CD4-positive, alpha-beta T cell (primary cell): ENCODE measurements around the gene KIF24. TPM values are rescaled to one million over a fixed set of nuclear protein-coding genes. Genes with fewer than 3 reads are reported as not detected.
"Not testable (repeated sequence)": the region's sequence is repeated elsewhere in the genome, so short reads cannot be mapped to it uniquely, and the experiment has no call there.

Experiments used
- ATAC-seq: fragments of 200-7000 bp; cut with Tn5 transposase; one replicate; pipeline ENCODE4 v1.10.0; 2022; ENCODE audit warnings: mild to moderate bottlenecking; ENCODE audit not compliant: poor library complexity
- CTCF ChIA-PET: fragments of 350-600 bp; sonication (Branson Sonifier 250); formaldehyde crosslinking; loops from one replicate; lab custom pipeline; 2021; ENCODE audit warnings: antibody characterized with exemption, inconsistent platforms; lab: Charles Lee
- POLR2A ChIA-PET: fragments of 350-600 bp; sonication (Branson Sonifier 250); formaldehyde crosslinking; loops from one replicate; lab custom pipeline; 2021; ENCODE audit warnings: antibody characterized with exemption, inconsistent platforms; lab: Charles Lee
- DNase-seq, 14 experiments: peaks; one replicate each; pipeline ENCODE4 v3.0.0-alpha.2; 2013 to 2020; ENCODE audit warnings: mixed read lengths in 2 of 14
- H3K27ac ChIP-seq, 2 donors: one replicate each; pipeline versions ENCODE4 v1.5.1 to v1.7.0; 2013; ENCODE audit warnings: low read length in 2 of 2, low read depth in 1 of 2, mild to moderate bottlenecking in 1 of 2
- H3K27me3 ChIP-seq, 2 experiments: 1 replicate in 1 of 2; 2 replicates in 1 of 2; pipeline versions ENCODE4 v1.6.1 to v1.7.0; 2013; ENCODE audit warnings: low read length in 2 of 2, control low read depth in 1 of 2, mild to moderate bottlenecking in 1 of 2, moderate library complexity in 1 of 2; ENCODE audit not compliant: insufficient read depth in 2 of 2, control insufficient read depth in 1 of 2
- H3K36me3 ChIP-seq: one replicate; pipeline ENCODE4 v1.6.1; 2013; ENCODE audit warnings: low read length, control low read depth; ENCODE audit not compliant: insufficient read depth
- H3K4me1 ChIP-seq: one replicate; pipeline ENCODE4 v1.6.1; 2013; ENCODE audit warnings: low read length, control low read depth; ENCODE audit not compliant: insufficient read depth
- H3K4me3 ChIP-seq: one replicate; pipeline ENCODE4 v1.5.1; 2013; ENCODE audit warnings: mild to moderate bottlenecking, low read length, moderate library complexity
- H3K9me3 ChIP-seq, 2 experiments: 1 replicate in 1 of 2; 2 replicates in 1 of 2; pipeline versions ENCODE4 v1.6.1 to v1.7.0; 2013; ENCODE audit warnings: low read length in 2 of 2, mild to moderate bottlenecking in 2 of 2, control low read depth in 1 of 2, moderate library complexity in 1 of 2; ENCODE audit not compliant: control insufficient read depth in 1 of 2, insufficient read depth in 1 of 2
- H3K27ac Mint-ChIP-seq: one replicate; pipeline ENCODE4 v1.8.0; 2020; ENCODE audit warnings: mixed read lengths
- H3K27me3 Mint-ChIP-seq: one replicate; pipeline ENCODE4 v1.8.0; 2021; ENCODE audit warnings: mixed read lengths
- H3K36me3 Mint-ChIP-seq: one replicate; pipeline ENCODE4 v1.8.0; 2021; ENCODE audit warnings: low read depth, mixed read lengths
- H3K4me1 Mint-ChIP-seq: one replicate; pipeline ENCODE4 v1.8.0; 2021; ENCODE audit warnings: low read depth, mixed read lengths
- H3K4me3 Mint-ChIP-seq: one replicate; pipeline ENCODE4 v1.8.0; 2020; ENCODE audit warnings: mild to moderate bottlenecking, mixed read lengths
- H3K9me3 Mint-ChIP-seq: one replicate; pipeline ENCODE4 v1.8.0; 2020; ENCODE audit warnings: mixed read lengths
- CTCF ChIP-seq: fragments of 200-600 bp; IDR thresholded peaks from one replicate; pipeline ENCODE4 v1.8.0; 2022; ENCODE audit warnings: antibody characterized with exemption, mild to moderate bottlenecking
- intact Hi-C, 2 experiments: fragments of 100-400 bp; cut with DNase I in 1 of 2; cut with micrococcal nuclease in 1 of 2; formaldehyde crosslinking; loops; one replicate each; pipeline versions ENCODE4 v1.15.1 to v1.9.0; 2023 to 2025; cut with DNase I, micrococcal nuclease
- total RNA-seq, 174 experiments: library from RNA in 2 of 174; stranded (reverse) in 2 of 174; gene quantifications; one replicate each; pipeline ENCODE4 v1.2.3 and lab custom pipeline; 2021 to 2026

The KIF24 gene
- total RNA-seq, 2 experiments from 2014 or later: 0.05 to 0.14 TPM

DNA sequence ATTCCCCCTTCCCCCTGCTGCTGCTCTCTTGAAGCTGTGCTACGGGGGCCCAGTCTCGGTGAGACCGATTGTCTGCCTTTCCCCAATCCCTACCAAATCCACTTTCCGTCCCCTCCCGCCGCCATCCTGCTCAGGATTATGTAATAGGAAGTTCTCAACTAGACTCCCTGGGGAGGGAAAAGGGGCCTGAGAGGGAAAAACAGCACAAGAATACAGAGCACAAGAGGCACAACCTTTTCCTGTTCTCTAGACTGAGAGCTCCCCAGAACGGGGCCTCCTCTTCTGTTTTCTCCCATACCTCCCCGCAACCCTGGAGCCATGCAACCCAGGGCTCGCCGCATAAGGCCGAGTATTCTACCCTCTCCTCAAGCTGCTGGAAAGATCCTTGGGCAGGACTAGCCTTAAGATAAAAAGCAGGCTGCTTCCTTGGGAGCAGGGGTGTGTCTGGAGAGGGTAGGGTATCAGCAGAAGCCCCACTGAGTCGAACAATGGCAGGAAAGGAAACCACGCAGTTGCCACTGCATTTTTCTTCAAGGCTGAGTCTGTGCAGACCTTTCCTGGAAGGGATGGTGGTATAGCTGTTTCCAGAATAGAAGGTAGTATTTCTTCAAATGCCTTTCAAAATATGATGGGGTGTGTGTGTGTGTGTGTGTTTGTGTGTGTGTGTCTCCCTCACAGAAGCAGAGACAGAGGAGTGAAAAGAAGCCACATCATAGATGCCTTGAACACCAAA lies 34.7 kb upstream of the KIF24 start:
- ChIA-PET POLR2A (interaction anchor here (2.0 kb wide), 1 partner anchor 13 kb away, joined by 10 read pairs; the partner anchor contains the start of gene MYORG), CTCF (interaction anchor here (0.9 kb wide), 1 partner anchor 16 kb away, joined by 3 read pairs; no protein-coding TSS in a partner anchor)
- ATAC-seq (peak; percentile 56), DNase-seq (peak in 2 of 14 experiments; percentile 27 to 40)
- Mint-ChIP-seq H3K4me3 (peak overlapping the region; percentile 3), H3K36me3 (peaks cover 17% of the 10 kb centered on the region), H3K27ac (peak overlapping the region; percentile 5), H3K4me1 (peaks cover 20% of the 10 kb centered on the region), H3K9me3 (no peaks in the 10 kb centered on the region), H3K27me3 (no peaks in the 10 kb centered on the region)
- Histone ChIP-seq H3K27ac (no peak overlapping the region), H3K9me3 (no peaks in the 10 kb centered on the region), H3K4me1 (peaks cover 14% of the 10 kb centered on the region), H3K4me3 (no peak overlapping the region), H3K27me3 (no peaks in the 10 kb centered on the region), H3K36me3 (no peaks in the 10 kb centered on the region)
- no peak for TF ChIP-seq CTCF
- intact Hi-C loops: no loop called here

GRCh38 chr9:34362614-34363214 lies 33.6 kb upstream of the KIF24 start:
- Histone ChIP-seq H3K27ac (no peak overlapping the region), H3K4me3 (no peak overlapping the region), H3K27me3 (no peaks in the 10 kb centered on the region), H3K9me3 (no peaks in the 10 kb centered on the region), H3K4me1 (peaks cover 14% of the 10 kb centered on the region), H3K36me3 (no peaks in the 10 kb centered on the region)
- Mint-ChIP-seq H3K27ac (no peak overlapping the region), H3K9me3 (no peaks in the 10 kb centered on the region), H3K4me3 (no peak overlapping the region), H3K4me1 (peaks cover 20% of the 10 kb centered on the region), H3K27me3 (no peaks in the 10 kb centered on the region), H3K36me3 (peaks cover 19% of the 10 kb centered on the region)
- no peak for ATAC-seq
- ChIA-PET POLR2A (interaction anchor here (2.0 kb wide), 1 partner anchor 14 kb away, joined by 10 read pairs; the partner anchor contains the start of gene MYORG), CTCF (interaction anchor here (0.9 kb wide), 1 partner anchor 17 kb away, joined by 3 read pairs; no protein-coding TSS in a partner anchor)
- TF ChIP-seq CTCF: no peak
- intact Hi-C loops: no loop called here
- DNase-seq: no peak

DNA sequence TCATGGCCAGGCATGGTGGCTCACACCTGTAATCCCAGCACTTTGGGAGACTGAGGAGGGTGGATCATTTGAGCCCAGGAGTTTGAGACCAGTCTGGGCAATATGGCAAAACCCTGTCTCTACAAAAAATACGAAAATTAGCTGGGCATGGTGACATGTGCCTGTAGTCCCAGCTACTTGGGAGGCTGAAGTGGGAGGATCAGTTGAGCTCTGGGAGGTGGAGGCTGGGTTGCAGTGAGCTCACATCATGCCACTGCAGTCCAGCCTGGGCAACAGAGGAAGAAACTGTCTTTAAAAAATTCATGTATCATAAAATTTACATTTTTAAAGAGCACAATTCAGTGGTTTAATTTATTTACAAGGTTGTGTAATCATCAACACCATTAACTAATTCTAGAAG lies 23.9 kb upstream of the KIF24 start:
- ATAC-seq, H3K27me3 ChIP-seq, H3K4me1 Mint-ChIP-seq, H3K4me3 Mint-ChIP-seq, H3K27ac Mint-ChIP-seq, H3K9me3 ChIP-seq, CTCF ChIA-PET, H3K36me3 ChIP-seq, H3K27ac ChIP-seq, H3K4me3 ChIP-seq, POLR2A ChIA-PET, H3K27me3 Mint-ChIP-seq, H3K4me1 ChIP-seq, intact Hi-C loops, DNase-seq, H3K9me3 Mint-ChIP-seq: not testable (repeated sequence)
- peaks cover 38% of the 10 kb centered on the region for H3K36me3 Mint-ChIP-seq

DNA sequence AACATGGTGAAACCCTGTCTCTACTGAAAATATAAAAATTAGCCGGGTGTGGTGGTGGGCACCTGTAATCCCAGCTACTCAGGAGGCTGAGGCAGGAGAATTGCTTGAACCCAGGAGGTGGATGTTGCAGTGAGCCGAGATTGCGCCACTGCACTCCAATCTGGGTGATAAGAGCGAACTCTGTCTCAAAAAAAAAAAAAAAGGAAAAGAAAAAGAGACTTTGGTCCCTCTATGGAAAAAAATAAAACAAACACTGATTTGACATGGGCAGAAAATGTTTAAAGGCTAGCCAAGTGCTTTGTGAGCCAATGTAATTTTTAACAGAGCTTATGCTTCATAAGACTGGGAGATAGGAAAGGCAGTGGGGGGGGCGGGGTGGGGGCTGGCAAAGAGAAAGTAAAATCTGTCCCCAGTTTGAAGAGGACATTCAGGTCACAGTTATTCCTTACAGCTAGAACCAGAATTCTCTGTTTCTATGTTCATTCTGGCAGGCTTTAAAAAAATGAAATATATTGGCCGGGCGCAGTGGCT lies 23.1 kb upstream of the KIF24 start:
- H3K4me1 Mint-ChIP-seq, H3K27me3 Mint-ChIP-seq, POLR2A ChIA-PET, CTCF ChIA-PET, H3K27me3 ChIP-seq, H3K9me3 ChIP-seq, ATAC-seq, H3K27ac Mint-ChIP-seq, H3K4me3 ChIP-seq, H3K4me3 Mint-ChIP-seq, H3K4me1 ChIP-seq, DNase-seq, H3K36me3 ChIP-seq, H3K9me3 Mint-ChIP-seq, H3K27ac ChIP-seq, intact Hi-C loops: not testable (repeated sequence)
- peaks cover 36% of the 10 kb centered on the region for H3K36me3 Mint-ChIP-seq
